Neuronal stem cell (in vitro differentiated cells): Measurements from ENCODE around the gene NUP62.

Source experiments
- DNase-seq: peaks from one replicate; pipeline ENCODE4 v3.0.0-alpha.2; 2013; ENCODE audit warnings: low spot score
- H2AFZ ChIP-seq: one replicate; pipeline ENCODE4 v1.6.1; 2013; ENCODE audit warnings: mild to moderate bottlenecking, low read length, inconsistent platforms
- H2AK5ac ChIP-seq: 2 replicates; pipeline ENCODE4 v1.6.1; 2013; ENCODE audit warnings: low read depth, mild to moderate bottlenecking, inconsistent platforms, low read length, moderate library complexity, mixed read lengths
- H2BK120ac ChIP-seq: 2 replicates; pipeline ENCODE4 v1.6.1; 2013; ENCODE audit warnings: low read depth, mild to moderate bottlenecking, inconsistent platforms, low read length, moderate library complexity, mixed read lengths
- H2BK12ac ChIP-seq: one replicate; pipeline ENCODE4 v1.6.1; 2013; ENCODE audit warnings: low read length, inconsistent platforms
- H2BK15ac ChIP-seq: 2 replicates; pipeline ENCODE4 v1.6.1; 2013; ENCODE audit warnings: mild to moderate bottlenecking, low read length, inconsistent platforms, mixed read lengths
- H2BK5ac ChIP-seq: one replicate; pipeline ENCODE4 v1.6.1; 2013; ENCODE audit warnings: inconsistent platforms, mild to moderate bottlenecking, low read length, moderate library complexity
- H3K14ac ChIP-seq: one replicate; pipeline ENCODE4 v1.6.1; 2013; ENCODE audit warnings: low read length, inconsistent platforms
- H3K18ac ChIP-seq: 2 replicates; pipeline ENCODE4 v1.6.1; 2013; ENCODE audit warnings: low read length, inconsistent platforms
- H3K23ac ChIP-seq: 2 replicates; pipeline ENCODE4 v1.6.1; 2013; ENCODE audit warnings: low read depth, mild to moderate bottlenecking, mixed read lengths, low read length, inconsistent platforms; ENCODE audit not compliant: poor library complexity
- H3K27ac ChIP-seq: replicated peaks from 3 replicates; pipeline ENCODE4 v1.5.1; 2013; ENCODE audit warnings: low read length, inconsistent platforms
- H3K27me3 ChIP-seq, 3 experiments: 2 replicates each; pipeline ENCODE4 v1.6.1; 2013; ENCODE audit warnings: low read length in 3 of 3, mild to moderate bottlenecking in 2 of 3, inconsistent platforms in 1 of 3, low read depth in 1 of 3, mixed read lengths in 1 of 3, moderate library complexity in 1 of 3; ENCODE audit not compliant: control insufficient read depth in 3 of 3, insufficient read depth in 3 of 3
- H3K36me3 ChIP-seq, 2 donors: replicated peaks in 1 of 2; 2 replicates each; pipeline ENCODE4 v1.6.1; 2013; ENCODE audit warnings: low read length in 2 of 2; ENCODE audit not compliant: control insufficient read depth in 2 of 2, insufficient read depth in 2 of 2
- H3K4ac ChIP-seq: 2 replicates; pipeline ENCODE4 v1.6.1; 2013; ENCODE audit warnings: inconsistent platforms, mild to moderate bottlenecking, low read length, moderate library complexity
- H3K4me1 ChIP-seq, 2 donors: 1 replicate in 1 of 2; 2 replicates in 1 of 2; pipeline ENCODE4 v1.6.1; 2013; ENCODE audit warnings: low read length in 2 of 2, low read depth in 1 of 2; ENCODE audit not compliant: control insufficient read depth in 2 of 2, insufficient read depth in 1 of 2
- H3K4me2 ChIP-seq: one replicate; pipeline ENCODE4 v1.6.1; 2013; ENCODE audit warnings: mild to moderate bottlenecking, low read length, inconsistent platforms; ENCODE audit not compliant: insufficient read depth, poor library complexity, severe bottlenecking
- H3K4me3 ChIP-seq, 2 donors: 2 replicates each; pipeline ENCODE4 v1.5.1; 2013; ENCODE audit warnings: low read length in 2 of 2, mild to moderate bottlenecking in 2 of 2, inconsistent platforms in 1 of 2, moderate library complexity in 1 of 2
- H3K79me1 ChIP-seq: one replicate; pipeline ENCODE4 v1.6.1; 2013; ENCODE audit warnings: low read depth, mild to moderate bottlenecking, inconsistent platforms, low read length, moderate library complexity
- H3K9ac ChIP-seq: one replicate; pipeline ENCODE4 v1.6.1; 2013; ENCODE audit warnings: mild to moderate bottlenecking, low read depth, low read length, inconsistent platforms; ENCODE audit not compliant: poor library complexity
- H3K9me3 ChIP-seq, 2 donors: replicated peaks in 1 of 2; 2 replicates each; pipeline versions ENCODE3 to v1.6.1; 2013; ENCODE audit warnings: low read length in 2 of 2, mild to moderate bottlenecking in 2 of 2, inconsistent platforms in 1 of 2, low read depth in 1 of 2, mixed read lengths in 1 of 2, moderate library complexity in 1 of 2; ENCODE audit not compliant: control insufficient read depth in 2 of 2, insufficient read depth in 1 of 2
- H4K8ac ChIP-seq: one replicate; pipeline ENCODE4 v1.6.1; 2013; ENCODE audit warnings: low read depth, mild to moderate bottlenecking, inconsistent platforms, low read length, moderate library complexity
- H4K91ac ChIP-seq: one replicate; pipeline ENCODE4 v1.6.1; 2013; ENCODE audit warnings: low read length, low read depth, mild to moderate bottlenecking, inconsistent platforms; ENCODE audit not compliant: poor library complexity
- WGBS, 2 donors: extraction: QIAGEN DNeasy Blood & Tissue Kit; methylation state at CpG; one replicate each; pipeline ENCODE4 v1.1.7; 2013; ENCODE audit warnings: missing lambda C conversion rate in 2 of 2, mixed read lengths in 1 of 2; ENCODE audit not compliant: insufficient read length in 2 of 2, insufficient replicate concordance in 1 of 2; ENCODE audit errors: extremely low coverage in 2 of 2; 5-methylcytosine and 5-hydroxymethylcytosine counted together

Gene NUP62

GRCh38 chr19:49888510-49888824, 40.8 kb downstream of the NUP62 start:
- no CpG with 5 or more reads among the region's 18 CpGs for WGBS, 2 donors

GRCh38 chr19:49887665-49888509, 41.4 kb downstream of the NUP62 start:
- Histone ChIP-seq H3K4me1 (peaks cover 0 to 3% of the 10 kb centered on the region in 2 donors), H3K27ac (no peak overlapping the region), H3K4ac (no peak overlapping the region), H3K23ac (no peak overlapping the region), H2BK15ac (no peak overlapping the region), H3K4me2 (no peak overlapping the region), H3K27me3 (peaks cover 0 to 11% (median 0%) of the 10 kb centered on the region in 3 experiments), H2BK12ac (no peak overlapping the region), H3K18ac (no peak overlapping the region), H4K8ac (no peak overlapping the region), H3K36me3 (peaks cover 28 to 29% of the 10 kb centered on the region in 2 donors), H4K91ac (no peak overlapping the region), H2AFZ (no peak overlapping the region), H2BK5ac (no peak overlapping the region), H3K9me3 (peaks cover 5 to 12% of the 10 kb centered on the region in 2 donors), H3K9ac (no peak overlapping the region), H2AK5ac (no peak overlapping the region), H3K4me3 (no peak overlapping the region), H3K14ac (no peak overlapping the region), H3K79me1 (peaks cover 2% of the 10 kb centered on the region), H2BK120ac (no peak overlapping the region)
- no peak for DNase-seq
- no CpG with 5 or more reads among the region's 54 CpGs for WGBS, 2 donors

More at GRCh38 chr19:49888510-49888824, 40.8 kb downstream of the NUP62 start:
- Histone ChIP-seq H2AK5ac (no peak overlapping the region), H2BK5ac (no peak overlapping the region), H3K14ac (no peak overlapping the region), H3K36me3 (peaks cover 22 to 23% of the 10 kb centered on the region in 2 donors), H3K4me1 (peaks cover 0 to 3% of the 10 kb centered on the region in 2 donors), H3K27me3 (peaks cover 0 to 11% (median 0%) of the 10 kb centered on the region in 3 experiments), H3K4me3 (no peak overlapping the region), H2AFZ (no peak overlapping the region), H3K4ac (no peak overlapping the region), H4K91ac (no peak overlapping the region), H3K9ac (no peak overlapping the region), H2BK12ac (no peak overlapping the region), H3K9me3 (peaks cover 0 to 9% of the 10 kb centered on the region in 2 donors), H3K4me2 (no peak overlapping the region), H4K8ac (no peak overlapping the region), H3K18ac (no peak overlapping the region), H3K79me1 (no peaks in the 10 kb centered on the region), H2BK15ac (no peak overlapping the region), H3K23ac (no peak overlapping the region), H2BK120ac (no peak overlapping the region), H3K27ac (no peak overlapping the region)
- DNase-seq = no peak

- peak overlapping the region; percentile 44 for H3K9ac ChIP-seq
- H3K18ac ChIP-seq = no peak overlapping the region
- H3K14ac ChIP-seq = no peak overlapping the region
- no peak for DNase-seq
- peaks cover 0 to 11% (median 0%) of the 10 kb centered on the region in 3 experiments for H3K27me3 ChIP-seq
- H3K36me3 ChIP-seq = peaks cover 36% of the 10 kb centered on the region in 2 donors
- no peak overlapping the region for H2AFZ ChIP-seq
- H2AK5ac ChIP-seq = no peak overlapping the region
- no peak overlapping the region for H3K4me2 ChIP-seq
- no peak overlapping the region for H2BK15ac ChIP-seq
- peaks cover 13 to 16% of the 10 kb centered on the region in 2 donors for H3K9me3 ChIP-seq
- no peak overlapping the region for H3K4me3 ChIP-seq
- no CpG with 5 or more reads among the region's 23 CpGs for WGBS, 2 donors
- no peak overlapping the region for H2BK120ac ChIP-seq
- H2BK5ac ChIP-seq = no peak overlapping the region
- no peak overlapping the region for H3K27ac ChIP-seq
- peaks cover 0 to 3% of the 10 kb centered on the region in 2 donors for H3K4me1 ChIP-seq
- H2BK12ac ChIP-seq = no peak overlapping the region
- peaks cover 4% of the 10 kb centered on the region for H3K79me1 ChIP-seq
- peak overlapping the region; percentile 65 for H4K8ac ChIP-seq
- no peak overlapping the region for H3K23ac ChIP-seq
- no peak overlapping the region for H3K4ac ChIP-seq
- no peak overlapping the region for H4K91ac ChIP-seq
Observed at GRCh38 chr19:49887037-49887664, 42.2 kb downstream of the NUP62 start.

- Histone ChIP-seq H3K4me2 (no peak overlapping the region), H2BK120ac (no peak overlapping the region), H3K18ac (no peak overlapping the region), H3K23ac (no peak overlapping the region), H3K79me1 (peaks cover 8% of the 10 kb centered on the region), H3K9me3 (peaks cover 12 to 14% of the 10 kb centered on the region in 2 donors), H3K9ac (no peak overlapping the region), H2BK12ac (no peak overlapping the region), H2BK15ac (no peak overlapping the region), H3K27ac (no peak overlapping the region), H4K91ac (no peak overlapping the region), H3K4me1 (no peaks in the 10 kb centered on the region), H3K4ac (no peak overlapping the region), H3K27me3 (peaks cover 0 to 6% (median 0%) of the 10 kb centered on the region in 3 experiments), H2BK5ac (no peak overlapping the region), H2AK5ac (no peak overlapping the region), H2AFZ (no peak overlapping the region), H4K8ac (no peak overlapping the region), H3K14ac (no peak overlapping the region), H3K36me3 (peaks cover 57 to 59% of the 10 kb centered on the region in 2 donors), H3K4me3 (no peak overlapping the region)
- no peak for DNase-seq
- no CpG with 5 or more reads among the region's 3 CpGs for WGBS, 2 donors
Observed at GRCh38 chr19:49884760-49885159, 44.5 kb downstream of the NUP62 start.
